ENCODE measurements around the gene EFHC2. TPM values are rescaled to one million over a fixed set of nuclear protein-coding genes. Genes with fewer than 3 reads are reported as not detected.

Gene EFHC2
- polyA plus RNA-seq, 1 of the 3 experiments (the other 2 are of a cell fraction), result 0.03 TPM

DNA sequence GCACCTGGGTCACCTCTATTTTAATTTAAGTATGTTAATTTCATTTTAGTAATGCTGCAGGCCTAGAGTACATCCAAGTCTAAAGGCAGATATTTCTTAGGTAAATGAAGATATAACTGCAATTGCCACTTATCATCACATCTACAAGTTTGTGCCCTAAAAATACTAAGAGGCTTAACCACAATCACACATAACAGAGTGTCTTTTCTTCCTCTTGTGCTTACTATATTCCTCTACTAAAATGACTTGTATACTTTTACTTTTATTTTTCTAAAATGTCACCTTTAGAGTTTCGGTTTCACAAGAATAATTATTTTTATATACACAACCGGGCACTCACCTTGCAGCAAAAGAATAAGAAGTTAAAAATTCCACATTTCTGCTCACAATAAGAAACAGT lies 77.9 kb downstream of the EFHC2 start:
- no peaks in the 10 kb centered on the region for H3K79me2 ChIP-seq (ENCODE audit: insufficient read depth)
- no peak for DNase-seq
- 36% methylated on average over 2 of the region's 2 CpGs for WGBS (ENCODE audit: low lambda C conversion rate)
- H3K36me3 ChIP-seq (replicated peaks in 1 of 2; ENCODE audit: control insufficient read depth in 1 of 2, insufficient read depth in 2 of 2, low read length in 1 of 2), result no peaks in the 10 kb centered on the region
- peaks cover 5% of the 10 kb centered on the region; the same call in 1 of the 2 replicates for H3K27me3 ChIP-seq (ENCODE audit: insufficient read depth)
- ChIA-PET POLR2A (no interaction called here), CTCF (interaction anchor here (1.1 kb wide), 1 partner anchor 21 kb away, joined by 3 read pairs; no protein-coding TSS in a partner anchor)
- H2AFZ ChIP-seq (ENCODE audit: low read depth), result no peak overlapping the region
- H3K27ac ChIP-seq (ENCODE audit: low read depth in 2 of 2, low read length in 1 of 2), result no peak overlapping the region
- no peak overlapping the region for H3K4me2 ChIP-seq
- H3K9ac ChIP-seq, result no peak overlapping the region
- TF ChIP-seq, protein P1, sequence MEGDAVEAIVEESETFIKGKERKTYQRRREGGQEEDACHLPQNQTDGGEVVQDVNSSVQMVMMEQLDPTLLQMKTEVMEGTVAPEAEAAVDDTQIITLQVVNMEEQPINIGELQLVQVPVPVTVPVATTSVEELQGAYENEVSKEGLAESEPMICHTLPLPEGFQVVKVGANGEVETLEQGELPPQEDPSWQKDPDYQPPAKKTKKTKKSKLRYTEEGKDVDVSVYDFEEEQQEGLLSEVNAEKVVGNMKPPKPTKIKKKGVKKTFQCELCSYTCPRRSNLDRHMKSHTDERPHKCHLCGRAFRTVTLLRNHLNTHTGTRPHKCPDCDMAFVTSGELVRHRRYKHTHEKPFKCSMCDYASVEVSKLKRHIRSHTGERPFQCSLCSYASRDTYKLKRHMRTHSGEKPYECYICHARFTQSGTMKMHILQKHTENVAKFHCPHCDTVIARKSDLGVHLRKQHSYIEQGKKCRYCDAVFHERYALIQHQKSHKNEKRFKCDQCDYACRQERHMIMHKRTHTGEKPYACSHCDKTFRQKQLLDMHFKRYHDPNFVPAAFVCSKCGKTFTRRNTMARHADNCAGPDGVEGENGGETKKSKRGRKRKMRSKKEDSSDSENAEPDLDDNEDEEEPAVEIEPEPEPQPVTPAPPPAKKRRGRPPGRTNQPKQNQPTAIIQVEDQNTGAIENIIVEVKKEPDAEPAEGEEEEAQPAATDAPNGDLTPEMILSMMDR (IDR thresholded peaks at IDR 0.05), result no peak
- TF ChIP-seq MXI1 (IDR thresholded peaks at IDR 0.05; ENCODE audit: low read depth, low read length), result no peak
- H3K9me2 ChIP-seq, result no peaks in the 10 kb centered on the region
- no peaks in the 10 kb centered on the region for H3K4me1 ChIP-seq (ENCODE audit: control insufficient read depth in 1 of 2, insufficient read depth in 2 of 2, low read depth in 1 of 2, low read length in 1 of 2)
- H3K4me3 ChIP-seq (ENCODE audit: low read depth in 2 of 2, low read length in 1 of 2), result no peak overlapping the region
- H3K9me3 ChIP-seq, result no peaks in the 10 kb centered on the region
- no peaks in the 10 kb centered on the region for H4K20me1 ChIP-seq (ENCODE audit: insufficient read depth)
- no peaks in the 10 kb centered on the region for H3F3A ChIP-seq (replicated peaks; ENCODE audit: insufficient read depth)

DNA sequence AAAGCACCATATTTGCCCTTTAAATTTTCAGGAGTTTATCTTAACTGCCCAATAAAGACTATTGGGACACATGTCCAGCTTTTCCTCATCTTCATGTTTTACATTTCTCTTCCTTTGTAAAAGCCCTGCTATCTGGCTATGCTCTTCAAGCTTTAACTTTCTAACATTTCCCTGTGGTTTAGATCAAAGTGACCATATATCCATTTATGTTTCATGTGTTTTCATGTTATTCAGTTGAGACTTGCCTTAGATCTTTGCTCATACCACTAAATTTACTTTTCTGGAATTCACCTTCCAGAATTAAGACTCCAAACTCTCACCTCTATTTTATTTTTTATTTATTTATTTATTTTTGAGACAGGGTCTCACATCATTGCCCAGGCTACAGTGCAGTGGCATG lies 78.5 kb downstream of the EFHC2 start:
- no peak overlapping the region for H3K9ac ChIP-seq
- no peak for TF ChIP-seq MXI1 (IDR thresholded peaks at IDR 0.05; ENCODE audit: low read depth, low read length)
- no peak for TF ChIP-seq RCOR1 (IDR thresholded peaks at IDR 0.05; ENCODE audit: low read length)
- TF ChIP-seq, protein P2, sequence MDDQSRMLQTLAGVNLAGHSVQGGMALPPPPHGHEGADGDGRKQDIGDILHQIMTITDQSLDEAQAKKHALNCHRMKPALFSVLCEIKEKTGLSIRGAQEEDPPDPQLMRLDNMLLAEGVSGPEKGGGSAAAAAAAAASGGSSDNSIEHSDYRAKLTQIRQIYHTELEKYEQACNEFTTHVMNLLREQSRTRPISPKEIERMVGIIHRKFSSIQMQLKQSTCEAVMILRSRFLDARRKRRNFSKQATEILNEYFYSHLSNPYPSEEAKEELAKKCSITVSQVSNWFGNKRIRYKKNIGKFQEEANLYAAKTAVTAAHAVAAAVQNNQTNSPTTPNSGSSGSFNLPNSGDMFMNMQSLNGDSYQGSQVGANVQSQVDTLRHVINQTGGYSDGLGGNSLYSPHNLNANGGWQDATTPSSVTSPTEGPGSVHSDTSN (IDR thresholded peaks at IDR 0.05), result no peak
- TF ChIP-seq TCF12 (IDR thresholded peaks at IDR 0.05), result no peak
- TF ChIP-seq GABPA (IDR thresholded peaks at IDR 0.05; ENCODE audit: low read depth), result no peak
- no peak for TF ChIP-seq NRF1 (IDR thresholded peaks at IDR 0.05; ENCODE audit: low read depth, low read length)
- H3K27me3 ChIP-seq (ENCODE audit: insufficient read depth), result peaks cover 5% of the 10 kb centered on the region; the same call in 1 of the 2 replicates
- DNase-seq, result no peak
- no peak overlapping the region for H2AFZ ChIP-seq (ENCODE audit: low read depth)
- no peak overlapping the region for H3K4me3 ChIP-seq (ENCODE audit: low read depth in 2 of 2, low read length in 1 of 2)
- no peaks in the 10 kb centered on the region for H3F3A ChIP-seq (replicated peaks; ENCODE audit: insufficient read depth)
- ChIA-PET POLR2A (no interaction called here), CTCF (interaction anchor here (1.1 kb wide), 1 partner anchor 21 kb away, joined by 3 read pairs; no protein-coding TSS in a partner anchor)
- no peaks in the 10 kb centered on the region for H3K79me2 ChIP-seq (ENCODE audit: insufficient read depth)
- no peaks in the 10 kb centered on the region for H3K36me3 ChIP-seq (replicated peaks in 1 of 2; ENCODE audit: control insufficient read depth in 1 of 2, insufficient read depth in 2 of 2, low read length in 1 of 2)
- H3K4me1 ChIP-seq (ENCODE audit: control insufficient read depth in 1 of 2, insufficient read depth in 2 of 2, low read depth in 1 of 2, low read length in 1 of 2), result no peaks in the 10 kb centered on the region
- no peaks in the 10 kb centered on the region for H3K9me2 ChIP-seq
- no peak overlapping the region for H3K4me2 ChIP-seq
- no peak overlapping the region for H3K27ac ChIP-seq (ENCODE audit: low read depth in 2 of 2, low read length in 1 of 2)
- H3K9me3 ChIP-seq, result no peaks in the 10 kb centered on the region
- H4K20me1 ChIP-seq (ENCODE audit: insufficient read depth), result no peaks in the 10 kb centered on the region

DNA sequence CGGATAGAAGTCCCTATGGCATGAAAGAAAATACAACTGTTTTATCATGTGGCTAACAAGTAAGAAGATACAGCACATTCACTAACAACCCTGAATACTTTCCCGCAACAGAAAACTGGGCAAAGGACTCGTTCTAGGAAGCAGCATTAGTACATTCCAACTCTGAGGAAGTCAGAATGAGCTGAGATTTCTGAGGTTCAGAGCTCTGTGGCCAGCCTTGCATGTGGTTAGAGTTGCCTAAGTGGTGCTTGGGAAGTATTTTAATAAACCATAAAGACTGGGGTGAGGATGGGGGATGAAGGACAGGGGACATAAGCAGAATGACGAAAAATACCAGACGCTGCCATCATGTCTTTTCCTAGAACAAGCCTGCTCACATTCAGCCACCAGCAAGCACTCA lies 82.2 kb downstream of the EFHC2 start:
- H3K4me1 ChIP-seq (ENCODE audit: control insufficient read depth in 1 of 2, insufficient read depth in 2 of 2, low read depth in 1 of 2, low read length in 1 of 2), result no peaks in the 10 kb centered on the region
- H3K9me2 ChIP-seq, result no peaks in the 10 kb centered on the region
- TF ChIP-seq TCF12 (IDR thresholded peaks at IDR 0.05) (no peak), TEAD4 (IDR thresholded peaks at IDR 0.05; ENCODE audit: borderline replicate concordance, insufficient read depth) (no peak), EZH2phosphoT487 (IDR thresholded peaks at IDR 0.05; ENCODE audit: borderline replicate concordance, low read depth) (no peak), YY1 (IDR thresholded peaks at IDR 0.05; ENCODE audit: low read depth) (no peak), EP300 (IDR thresholded peaks at IDR 0.05; ENCODE audit: borderline replicate concordance in 1 of 2, low read depth in 1 of 2, low read length in 1 of 2) (no peak), POLR2AphosphoS5 (IDR thresholded peaks at IDR 0.05; ENCODE audit: low read depth, low read length) (no peak), GATA2 (CRISPR knock-in tag; IDR thresholded peaks at IDR 0.05) (no peak), TAF1 (IDR thresholded peaks at IDR 0.05; ENCODE audit: borderline replicate concordance, low read depth, low read length) (no peak), RXRA (IDR thresholded peaks at IDR 0.05; ENCODE audit: borderline replicate concordance, low read depth) (no peak)
- TF ChIP-seq, protein P3, sequence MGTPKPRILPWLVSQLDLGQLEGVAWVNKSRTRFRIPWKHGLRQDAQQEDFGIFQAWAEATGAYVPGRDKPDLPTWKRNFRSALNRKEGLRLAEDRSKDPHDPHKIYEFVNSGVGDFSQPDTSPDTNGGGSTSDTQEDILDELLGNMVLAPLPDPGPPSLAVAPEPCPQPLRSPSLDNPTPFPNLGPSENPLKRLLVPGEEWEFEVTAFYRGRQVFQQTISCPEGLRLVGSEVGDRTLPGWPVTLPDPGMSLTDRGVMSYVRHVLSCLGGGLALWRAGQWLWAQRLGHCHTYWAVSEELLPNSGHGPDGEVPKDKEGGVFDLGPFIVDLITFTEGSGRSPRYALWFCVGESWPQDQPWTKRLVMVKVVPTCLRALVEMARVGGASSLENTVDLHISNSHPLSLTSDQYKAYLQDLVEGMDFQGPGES (IDR thresholded peaks at IDR 0.05; ENCODE audit: low read depth, low read length), result no peak
- no peak for DNase-seq
- H3K9me3 ChIP-seq, result no peaks in the 10 kb centered on the region
- H3K27ac ChIP-seq (ENCODE audit: low read depth in 2 of 2, low read length in 1 of 2), result no peak overlapping the region
- H3K36me3 ChIP-seq (replicated peaks in 1 of 2; ENCODE audit: control insufficient read depth in 1 of 2, insufficient read depth in 2 of 2, low read length in 1 of 2), result no peaks in the 10 kb centered on the region
- H4K20me1 ChIP-seq (ENCODE audit: insufficient read depth), result no peaks in the 10 kb centered on the region
- H3K27me3 ChIP-seq (ENCODE audit: insufficient read depth), result 0 out of 2 replicates have a peak, but pooled peaks cover 5% of the 10 kb centered on the region
- ChIA-PET POLR2A (no interaction called here), CTCF (no interaction called here)
- H3K4me2 ChIP-seq, result no peak overlapping the region
- no peak overlapping the region for H3K9ac ChIP-seq
- H3K4me3 ChIP-seq (ENCODE audit: low read depth in 2 of 2, low read length in 1 of 2), result no peak overlapping the region
- no peak overlapping the region for H2AFZ ChIP-seq (ENCODE audit: low read depth)
- H3F3A ChIP-seq (replicated peaks; ENCODE audit: insufficient read depth), result no peaks in the 10 kb centered on the region
- H3K79me2 ChIP-seq (ENCODE audit: insufficient read depth), result no peaks in the 10 kb centered on the region
- WGBS (ENCODE audit: low lambda C conversion rate), result 32% methylated on average over 5 of the region's 5 CpGs

All from SK-N-SH (cell line).